K562 (cell line): Measurements from ENCODE around the gene ST6GAL1. TPM values are rescaled to one million over a fixed set of nuclear protein-coding genes. Genes with fewer than 3 reads are reported as not detected.
A peak's percentile ranks its signal among the peaks of the same experiment; 100 is the strongest.

Source experiments
- ATAC-seq: fragments of 200-7000 bp; cut with Tn5 transposase; 3 replicates; pipeline ENCODE4 v1.9.1; 2020; ENCODE audit warnings: moderate library complexity
- BruUV-seq: library from RNA; stranded (reverse); fragments of 400-500 nt; replicated peaks from 2 replicates; lab custom pipeline; 2021; lab: Mats Ljungman, UMichigan
- CTCF ChIA-PET: fragments of 300-600 bp; formaldehyde crosslinking; extraction: SDS; loops from one replicate; lab custom pipeline; 2021; ENCODE audit warnings: low intra/inter-chr PET ratio; lab: Yijun Ruan, JAX
- POLR2A ChIA-PET: fragments of 300-600, 350-650 bp; sonication (Branson Sonifier 250); formaldehyde crosslinking; extraction: SDS; loops from one replicate; lab custom pipeline; 2021; ENCODE audit warnings: antibody characterized with exemption, inconsistent platforms; lab: Yijun Ruan, JAX
- DNase-seq, 4 experiments: peaks; one replicate each; pipeline versions ENCODE4 v3.0.0 to v3.0.0-alpha.2; 2011 to 2018; ENCODE audit warnings: low spot score in 3 of 4, mixed read lengths in 3 of 4; ENCODE audit errors: extremely low read depth in 1 of 4
- FAIRE-seq: peaks from 2 replicates; lab custom pipeline; 2011; peaks lifted over from hg19 to GRCh38; lab: Jason Lieb, UNC
- H2AFZ ChIP-seq: 2 replicates; pipeline ENCODE4 v1.6.0; 2011; ENCODE audit warnings: low read depth, low read length, control low read depth, inconsistent platforms
- H3K27ac ChIP-seq: fragments of 200-600 bp; 3 replicates; pipeline ENCODE4 v1.8.0; 2011; ENCODE audit warnings: low read depth, mild to moderate bottlenecking, control low read depth, inconsistent platforms, low read length, moderate library complexity, mixed read lengths; ENCODE audit errors: extremely low read depth
- H3K27me3 ChIP-seq, 2 experiments: fragments of 300-600 bp in 1 of 2; 2 replicates in 1 of 2; 3 replicates in 1 of 2; pipeline versions ENCODE4 v1.6.0 to v1.8.0; 2011; ENCODE audit warnings: inconsistent platforms in 2 of 2, low read length in 2 of 2, mild to moderate bottlenecking in 1 of 2, mixed read lengths in 1 of 2, moderate library complexity in 1 of 2; ENCODE audit not compliant: control insufficient read depth in 2 of 2, insufficient read depth in 2 of 2
- H3K36me3 ChIP-seq: fragments of 300-600 bp; 3 replicates; pipeline ENCODE4 v1.8.0; 2011; ENCODE audit warnings: mild to moderate bottlenecking, low read length, inconsistent platforms; ENCODE audit not compliant: control insufficient read depth, insufficient read depth
- H3K4me1 ChIP-seq, 2 experiments: fragments of 200-600 bp in 1 of 2; replicated peaks in 1 of 2; 2 replicates in 1 of 2; 3 replicates in 1 of 2; pipeline versions ENCODE4 v1.5.1 to v1.8.0; 2011; ENCODE audit warnings: inconsistent platforms in 2 of 2, low read length in 2 of 2, mild to moderate bottlenecking in 1 of 2, mixed read lengths in 1 of 2, moderate library complexity in 1 of 2; ENCODE audit not compliant: control insufficient read depth in 2 of 2, insufficient read depth in 2 of 2
- H3K4me2 ChIP-seq: 2 replicates; pipeline ENCODE4 v1.6.1; 2011; ENCODE audit warnings: low read length, control low read depth, inconsistent platforms, mixed read lengths; ENCODE audit not compliant: insufficient read depth
- H3K4me3 ChIP-seq: fragments of 200-600 bp; sonication (generic), shearing (Covaris generic); 2 replicates; pipeline ENCODE4 v1.5.1; 2016; ENCODE audit warnings: control low read depth, inconsistent platforms
- H3K79me2 ChIP-seq: fragments of 200-600 bp; 3 replicates; pipeline ENCODE4 v1.8.0; 2011; ENCODE audit warnings: low read length, inconsistent platforms; ENCODE audit not compliant: control insufficient read depth, insufficient read depth
- H3K9ac ChIP-seq, 2 experiments: 2 replicates each; pipeline versions ENCODE4 v1.6.0 to v1.6.1; 2011; ENCODE audit warnings: low read depth in 2 of 2, low read length in 2 of 2, control low read depth in 1 of 2, inconsistent platforms in 1 of 2, mild to moderate bottlenecking in 1 of 2, mixed read lengths in 1 of 2; ENCODE audit not compliant: insufficient read depth in 1 of 2
- H3K9me1 ChIP-seq: one replicate; pipeline ENCODE4 v1.6.0; 2011; ENCODE audit warnings: inconsistent platforms, mild to moderate bottlenecking, low read length, moderate library complexity; ENCODE audit not compliant: control insufficient read depth, insufficient read depth
- H3K9me3 ChIP-seq: replicated peaks from 2 replicates; pipeline ENCODE4 v1.5.1; 2011; ENCODE audit warnings: low read depth, low read length, inconsistent platforms; ENCODE audit not compliant: control insufficient read depth, insufficient read depth
- H4K20me1 ChIP-seq: replicated peaks from 2 replicates; pipeline ENCODE4 v1.6.1; 2011; ENCODE audit warnings: low read length, inconsistent platforms, mixed read lengths; ENCODE audit not compliant: control insufficient read depth, insufficient read depth
- BMI1 ChIP-seq: fragments of 150-350 bp; IDR thresholded peaks from 2 replicates; pipeline ENCODE4 v1.6.1; 2014; ENCODE audit warnings: low read length
- IFI16 ChIP-seq: fragments of 250-450 bp; sonication (Bioruptor Pico); IDR thresholded peaks from 2 replicates; pipeline ENCODE4 v2.1.2; 2022; ENCODE audit warnings: mild to moderate bottlenecking, inconsistent platforms
- IRF2 ChIP-seq: sonication (generic); formaldehyde crosslinking; IDR thresholded peaks from 2 replicates; pipeline ENCODE4 v1.8.1; 2022; ENCODE audit warnings: mild to moderate bottlenecking, missing genetic modification reagents
- RBM25 ChIP-seq: fragments of 200-400 bp; formaldehyde crosslinking; IDR thresholded peaks from 2 replicates; pipeline ENCODE4 v1.6.1; 2018; ENCODE audit warnings: low read length, low read depth, moderate library complexity; ENCODE audit not compliant: severe bottlenecking
- SMAD3 ChIP-seq: fragments of 450-650 bp; formaldehyde crosslinking; conservative IDR thresholded peaks from 2 replicates; pipeline ENCODE4 v1.4.0; 2020; ENCODE audit warnings: mild to moderate bottlenecking
- ZNF785 ChIP-seq: fragments of 250-450 bp; sonication (Bioruptor Pico); IDR thresholded peaks from 2 replicates; pipeline ENCODE4 v1.4.0; 2020; ENCODE audit warnings: mild to moderate bottlenecking
- WGBS: fragments of 100-300 bp; shearing (Covaris generic); methylation state at CpG from one replicate; pipeline ENCODE4 v1.1.6; 2016; ENCODE audit warnings: low coverage, mixed read lengths; ENCODE audit not compliant: insufficient coverage; ENCODE audit errors: missing lambda C conversion rate; 5-methylcytosine and 5-hydroxymethylcytosine counted together
- in situ Hi-C: fragments of 300-500 bp; cut with MboI; formaldehyde crosslinking; loops from 4 replicates; pipeline ENCODE4 v1.15.0; 2018; ENCODE audit warnings: inconsistent platforms, mixed read lengths
- intact Hi-C: fragments of 100-400 bp; cut with micrococcal nuclease; formaldehyde crosslinking; loops from 2 replicates; pipeline ENCODE4 v1.14.2; 2022
- polyA plus RNA-seq, 8 experiments: library from polyadenylated mRNA; depleted of rRNA in 4 of 8; stranded (reverse) in 5 of 8; unstranded in 3 of 8; fragments of >200 nt; fragmentation: Nextera tagmentation in 2 of 8; fragmentation: Illumina TruSeq in 1 of 8; extraction: Ambion mirVana in 2 of 8; extraction: Trizol in 1 of 8; gene quantifications; 2 replicates each; pipeline versions ENCODE4 v1.2.1 to v1.2.3, GENCODE V29; 2011 to 2014; ENCODE audit warnings: inconsistent platforms in 1 of 8, missing spikeins in 1 of 8
- total RNA-seq, 7 experiments: library from RNA; depleted of rRNA in 6 of 7; stranded (reverse); fragments of >200 nt in 6 of 7; fragmentation: Illumina TruSeq in 2 of 7; extraction: Trizol in 2 of 7; gene quantifications; 2 replicates each; pipeline versions ENCODE4 v1.2.1 to v1.2.3, GENCODE V29; 2011 to 2021; ENCODE audit warnings: low replicate concordance in 1 of 7
- TF ChIP-seq, protein P1 (sequence below): fragments of 250-450 bp; sonication (Bioruptor Pico); IDR thresholded peaks from 2 replicates; pipeline ENCODE4 v1.4.0; 2020; ENCODE audit warnings: mild to moderate bottlenecking, moderate library complexity
- TF ChIP-seq, protein P2 (sequence below), 3 experiments: IDR thresholded peaks in 2 of 3; conservative IDR thresholded peaks in 1 of 3; 2 replicates each; pipeline ENCODE4 v1.5.1; 2011 to 2012; ENCODE audit warnings: low read length in 3 of 3, mild to moderate bottlenecking in 3 of 3, control low read depth in 2 of 3, improper control_type of control experiment in 1 of 3, inconsistent platforms in 1 of 3, low read depth in 1 of 3, mixed read lengths in 1 of 3, moderate library complexity in 1 of 3; ENCODE audit not compliant: insufficient read depth in 2 of 3

The ST6GAL1 gene
- total and polyA plus RNA-seq, 9 of the 15 experiments (the other 6 are each of a cell fraction or from before 2014, with no cell fraction given) = 31.9 to 145 (median 71.0) TPM

DNA sequence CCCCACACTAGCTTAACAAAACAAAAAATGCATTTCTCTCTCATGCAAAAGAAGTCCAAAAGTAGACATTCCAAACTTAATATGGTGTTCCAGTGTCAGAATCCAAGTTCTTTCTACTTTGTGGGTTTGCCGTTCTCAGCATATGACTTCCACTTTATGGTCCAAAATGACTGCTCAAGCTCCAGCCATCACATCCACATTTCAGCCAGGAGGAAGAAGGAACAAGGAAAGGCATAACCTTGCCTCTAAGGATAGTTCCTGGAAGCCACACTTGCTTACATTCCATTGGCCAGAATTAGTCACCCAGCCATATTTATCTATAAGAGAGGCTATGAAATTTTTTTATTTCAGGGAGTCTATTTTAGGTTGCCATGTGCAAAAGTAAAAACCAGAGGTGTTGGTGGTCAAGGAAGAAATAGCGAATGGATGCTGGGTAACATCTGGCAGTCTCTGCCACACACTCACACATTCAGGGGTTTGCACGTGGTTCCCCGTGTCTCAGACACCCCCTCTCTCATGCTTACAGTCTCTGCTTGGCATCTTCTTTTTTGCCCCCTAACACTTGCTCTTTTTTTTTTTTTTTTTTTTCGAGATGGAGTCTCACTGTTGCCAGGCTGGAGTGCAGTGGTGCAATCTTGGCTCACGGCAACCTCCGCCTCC, 139.7 kb downstream of the ST6GAL1 start:
- in situ Hi-C loops = no loop called here
- TF ChIP-seq BMI1 = no peak
- no peak for TF ChIP-seq SMAD3 (CRISPR knock-in tag)
- peak; percentile 84 for TF ChIP-seq RBM25
- TF ChIP-seq ZNF785 = no peak
- H3K9ac ChIP-seq = no peak overlapping the region
- H3K27me3 ChIP-seq = no peaks in the 10 kb centered on the region
- intact Hi-C loops = no loop called here
- FAIRE-seq (no peak), ATAC-seq (no peak), DNase-seq (no peak)
- H3K27ac ChIP-seq = no peak overlapping the region
- no peak overlapping the region for H3K4me2 ChIP-seq
- peaks cover 77% of the 10 kb centered on the region for H3K36me3 ChIP-seq
- H3K79me2 ChIP-seq = no peaks in the 10 kb centered on the region
- no peaks in the 10 kb centered on the region for H3K9me3 ChIP-seq
- WGBS = 91% methylated on average over 6 of the region's 7 CpGs
- no peaks in the 10 kb centered on the region for H3K9me1 ChIP-seq
- no peak overlapping the region for H3K4me3 ChIP-seq
- peaks cover 3 to 8% of the 10 kb centered on the region in 2 experiments; a peak in 4 of 5 replicates for H3K4me1 ChIP-seq
- BruUV-seq = no TSS peak
- ChIA-PET POLR2A (interaction anchor here (0.8 to 1.0 kb wide), 2 partner anchors 11 to 1127 kb away, joined by 3 to 4 read pairs; no protein-coding TSS in a partner anchor), CTCF (no interaction called here)
- H2AFZ ChIP-seq = no peak overlapping the region
- 0 out of 2 replicates have a peak, but pooled peaks cover 3% of the 10 kb centered on the region for H4K20me1 ChIP-seq

DNA sequence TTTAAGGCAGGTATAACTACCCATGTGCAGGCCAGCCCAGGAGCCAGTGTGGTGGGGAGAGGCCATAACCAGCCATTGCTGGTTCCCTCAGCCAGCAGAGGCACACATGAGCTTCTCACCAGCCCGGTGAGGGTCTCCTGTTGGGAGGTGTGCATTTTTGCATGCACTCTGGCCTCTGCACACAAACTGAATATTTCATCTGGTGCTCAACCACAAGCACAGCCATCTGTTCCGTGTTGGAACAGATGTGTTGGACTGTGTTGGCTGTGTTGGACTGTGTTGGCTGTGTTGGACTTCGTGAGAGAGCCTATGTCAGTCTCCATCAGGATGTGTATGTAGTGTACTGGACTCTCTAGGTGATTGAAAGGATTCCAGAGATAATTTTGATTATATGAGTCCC, 141.8 kb downstream of the ST6GAL1 start:
- POLR2A ChIA-PET = no interaction called here
- Histone ChIP-seq H3K36me3 (peaks cover 83% of the 10 kb centered on the region), H3K4me2 (no peak overlapping the region)

More for the DNA sequence above, 141.8 kb downstream of the ST6GAL1 start:
- DNase-seq (no peak), FAIRE-seq (no peak), ATAC-seq (peak; percentile 63)
- intact Hi-C loops (no loop called here), in situ Hi-C loops (no loop called here)
- H4K20me1 ChIP-seq = 0 out of 2 replicates have a peak, but pooled peaks cover 3% of the 10 kb centered on the region
- H3K27ac ChIP-seq = peak overlapping the region; percentile 50; the same call in 1 of the 3 replicates
- BruUV-seq = no TSS peak
- H3K4me1 ChIP-seq = peaks cover 3 to 8% of the 10 kb centered on the region in 2 experiments; a peak in 4 of 5 replicates
- 0 out of 2 replicates have a peak overlapping the region, but pooled peaks have one; percentile 28 for H2AFZ ChIP-seq
- WGBS = 68% methylated on average over 3 of the region's 3 CpGs
- no peak overlapping the region for H3K9ac ChIP-seq
- no peak overlapping the region for H3K4me3 ChIP-seq
- H3K27me3 ChIP-seq = no peaks in the 10 kb centered on the region
- H3K9me3 ChIP-seq = no peaks in the 10 kb centered on the region
- H3K9me1 ChIP-seq = peaks cover 3% of the 10 kb centered on the region
- no peaks in the 10 kb centered on the region for H3K79me2 ChIP-seq
- CTCF ChIA-PET = interaction anchor here (0.6 kb wide), 1 partner anchor 251 kb away, joined by 3 read pairs; no protein-coding TSS in a partner anchor
- no peak for TF ChIP-seq IRF2 (CRISPR knock-in tag)
- TF ChIP-seq, protein P1, sequence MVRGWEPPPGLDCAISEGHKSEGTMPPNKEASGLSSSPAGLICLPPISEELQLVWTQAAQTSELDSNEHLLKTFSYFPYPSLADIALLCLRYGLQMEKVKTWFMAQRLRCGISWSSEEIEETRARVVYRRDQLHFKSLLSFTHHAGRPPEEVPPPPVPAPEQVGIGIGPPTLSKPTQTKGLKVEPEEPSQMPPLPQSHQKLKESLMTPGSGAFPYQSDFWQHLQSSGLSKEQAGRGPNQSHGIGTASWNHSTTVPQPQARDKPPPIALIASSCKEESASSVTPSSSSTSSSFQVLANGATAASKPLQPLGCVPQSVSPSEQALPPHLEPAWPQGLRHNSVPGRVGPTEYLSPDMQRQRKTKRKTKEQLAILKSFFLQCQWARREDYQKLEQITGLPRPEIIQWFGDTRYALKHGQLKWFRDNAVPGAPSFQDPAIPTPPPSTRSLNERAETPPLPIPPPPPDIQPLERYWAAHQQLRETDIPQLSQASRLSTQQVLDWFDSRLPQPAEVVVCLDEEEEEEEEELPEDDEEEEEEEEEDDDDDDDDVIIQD = no peak
- no peak for TF ChIP-seq IFI16 (CRISPR knock-in tag)
- TF ChIP-seq, protein P2, sequence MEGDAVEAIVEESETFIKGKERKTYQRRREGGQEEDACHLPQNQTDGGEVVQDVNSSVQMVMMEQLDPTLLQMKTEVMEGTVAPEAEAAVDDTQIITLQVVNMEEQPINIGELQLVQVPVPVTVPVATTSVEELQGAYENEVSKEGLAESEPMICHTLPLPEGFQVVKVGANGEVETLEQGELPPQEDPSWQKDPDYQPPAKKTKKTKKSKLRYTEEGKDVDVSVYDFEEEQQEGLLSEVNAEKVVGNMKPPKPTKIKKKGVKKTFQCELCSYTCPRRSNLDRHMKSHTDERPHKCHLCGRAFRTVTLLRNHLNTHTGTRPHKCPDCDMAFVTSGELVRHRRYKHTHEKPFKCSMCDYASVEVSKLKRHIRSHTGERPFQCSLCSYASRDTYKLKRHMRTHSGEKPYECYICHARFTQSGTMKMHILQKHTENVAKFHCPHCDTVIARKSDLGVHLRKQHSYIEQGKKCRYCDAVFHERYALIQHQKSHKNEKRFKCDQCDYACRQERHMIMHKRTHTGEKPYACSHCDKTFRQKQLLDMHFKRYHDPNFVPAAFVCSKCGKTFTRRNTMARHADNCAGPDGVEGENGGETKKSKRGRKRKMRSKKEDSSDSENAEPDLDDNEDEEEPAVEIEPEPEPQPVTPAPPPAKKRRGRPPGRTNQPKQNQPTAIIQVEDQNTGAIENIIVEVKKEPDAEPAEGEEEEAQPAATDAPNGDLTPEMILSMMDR (IDR thresholded peaks at IDR 0.05 in 2 of 3, conservative IDR thresholded peaks at IDR 0.05 in 1 of 3; ENCODE audit: insufficient read depth in 2 of 3, low read depth in 1 of 3, low read length in 3 of 3) = 0 out of 6 replicates have a peak, but pooled peaks of 1 of the 3 experiments have one; percentile 11
